ENCODE results near the gene AMPD1.
A peak's percentile ranks its signal among the peaks of the same experiment; 100 is the strongest.

The AMPD1 gene

DNA sequence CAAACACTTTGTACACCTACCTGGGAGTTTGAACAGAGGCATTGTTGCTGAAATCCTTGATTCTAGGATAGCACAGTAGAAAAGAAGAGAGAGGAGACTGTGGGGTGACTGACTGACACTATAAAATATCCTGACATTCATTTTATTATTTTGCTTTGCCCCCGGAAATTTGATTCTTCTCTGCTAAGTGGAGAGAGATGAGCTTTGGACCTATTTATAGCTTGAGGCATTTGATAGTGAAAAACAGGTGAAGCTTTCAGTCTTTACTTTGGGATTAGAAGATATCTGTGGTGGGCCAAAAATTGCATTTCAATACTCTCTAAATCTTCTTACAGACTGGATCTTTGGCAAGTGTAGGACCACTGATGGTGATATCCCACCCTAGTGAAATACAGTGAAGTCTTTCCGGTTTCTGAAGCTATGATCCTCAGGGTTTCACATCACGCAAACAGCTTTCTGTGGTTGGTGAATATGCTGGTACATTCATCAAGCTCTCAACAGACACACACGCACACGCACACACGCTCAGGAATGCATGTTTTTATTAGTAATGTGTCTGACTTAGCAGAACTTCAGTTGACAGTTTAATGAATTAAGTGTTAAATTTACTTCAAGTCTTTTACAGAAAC, at the start of gene AMPD1:
TSS of gene AMPD1 (minus strand) at position 117 of the 629 bp plus-strand sequence. CDS start at position 42, 75 bp downstream.
- no peak for DNase-seq

DNA sequence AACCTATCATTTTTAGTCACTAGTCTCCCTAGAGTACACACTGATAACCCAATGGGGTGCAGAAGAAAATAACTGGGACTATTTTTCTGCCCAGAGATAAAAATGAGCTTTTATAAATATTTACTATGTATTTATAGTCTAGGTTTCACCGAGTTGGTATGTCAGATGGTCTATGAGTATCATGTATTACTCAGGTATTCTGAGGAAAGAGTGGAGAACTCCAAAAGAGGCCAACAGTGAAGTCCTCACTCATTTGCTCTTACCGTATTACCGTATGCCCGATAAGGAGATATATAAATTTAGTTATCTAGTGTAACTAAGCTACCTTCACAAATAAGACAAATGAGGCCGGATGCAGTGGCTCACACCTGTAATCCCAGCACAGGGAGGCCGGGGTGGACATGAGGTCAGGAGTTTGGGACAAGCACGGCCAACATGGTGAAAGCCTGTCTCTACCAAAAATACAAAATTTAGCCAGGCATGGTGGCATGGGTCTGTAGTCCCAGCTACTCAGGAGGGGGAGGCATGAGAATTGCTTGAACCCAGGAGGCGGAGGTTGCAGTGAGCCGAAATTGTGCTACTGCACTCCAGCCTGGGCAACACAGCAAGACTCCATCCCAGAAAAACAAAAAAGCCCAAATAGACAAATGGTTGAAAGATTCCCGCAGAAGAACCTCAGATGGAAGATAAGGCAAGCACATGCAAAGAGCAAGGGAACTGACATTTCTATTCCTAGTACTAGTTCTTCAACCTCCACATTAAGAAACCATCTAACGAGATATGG, 46.8 kb upstream of the AMPD1 start:
- no peak for DNase-seq

DNA sequence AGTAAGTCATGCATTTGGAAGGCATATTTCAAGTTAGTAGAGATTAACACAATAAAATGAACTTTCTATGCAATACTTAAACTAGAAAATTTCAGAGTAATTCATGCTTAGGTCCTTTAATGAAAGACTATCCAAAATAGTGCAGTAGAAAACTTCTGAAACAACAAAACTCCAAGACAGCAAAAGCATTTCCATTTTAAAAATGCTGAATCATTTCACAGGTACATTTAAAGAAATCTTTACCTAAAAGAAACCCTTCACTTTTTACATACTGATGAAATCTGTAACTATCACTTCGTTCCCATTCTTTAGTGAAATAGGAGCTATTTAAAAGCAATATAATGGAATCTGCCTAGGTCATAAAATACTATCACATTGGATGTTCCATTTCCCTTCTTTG, 45.0 kb upstream of the AMPD1 start:
- no peak for DNase-seq

DNA sequence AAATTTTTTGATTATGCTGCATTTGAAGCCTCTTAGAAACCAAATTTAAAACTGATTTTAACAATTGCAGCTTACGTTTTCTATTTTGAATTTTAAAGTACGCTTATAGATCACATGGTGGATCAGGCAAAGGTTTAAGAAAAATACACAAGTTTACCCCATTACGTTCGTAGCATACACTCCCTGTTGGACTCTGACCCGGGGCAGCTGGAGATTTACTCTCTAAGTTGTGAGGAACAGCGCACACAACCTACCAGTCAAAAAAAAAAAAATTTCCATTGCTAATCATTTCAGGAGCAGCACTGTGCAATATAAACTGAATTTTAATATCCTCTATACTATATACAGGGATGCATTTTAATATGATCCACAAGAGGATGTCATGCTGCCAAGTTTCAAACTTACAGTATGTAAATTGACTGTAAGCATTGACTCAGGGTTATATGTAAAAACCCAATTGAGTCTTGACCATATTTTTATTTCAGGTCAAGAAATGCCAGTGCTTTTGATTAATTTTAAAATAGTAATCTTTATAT, 42.0 kb upstream of the AMPD1 start:
- no peak for DNase-seq

DNA sequence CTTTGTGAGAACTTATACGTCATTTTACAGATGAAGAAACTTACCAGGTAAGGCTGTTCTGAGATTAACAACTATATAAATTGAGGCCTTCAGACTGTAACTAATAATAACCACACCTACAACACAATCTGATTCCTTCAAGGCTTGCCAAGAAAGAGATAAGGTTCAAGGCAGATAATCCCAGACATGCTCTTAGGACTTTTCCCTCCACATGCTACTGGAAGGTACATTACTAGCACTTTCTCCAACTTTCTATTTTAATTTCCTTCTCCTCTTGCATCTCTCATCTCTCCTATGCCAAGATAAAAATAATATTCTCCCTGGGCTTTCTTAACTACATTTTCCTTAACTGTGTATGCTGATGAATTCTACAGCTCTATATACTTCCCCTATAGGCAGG, 40.1 kb upstream of the AMPD1 start:
- DNase-seq = no peak

DNA sequence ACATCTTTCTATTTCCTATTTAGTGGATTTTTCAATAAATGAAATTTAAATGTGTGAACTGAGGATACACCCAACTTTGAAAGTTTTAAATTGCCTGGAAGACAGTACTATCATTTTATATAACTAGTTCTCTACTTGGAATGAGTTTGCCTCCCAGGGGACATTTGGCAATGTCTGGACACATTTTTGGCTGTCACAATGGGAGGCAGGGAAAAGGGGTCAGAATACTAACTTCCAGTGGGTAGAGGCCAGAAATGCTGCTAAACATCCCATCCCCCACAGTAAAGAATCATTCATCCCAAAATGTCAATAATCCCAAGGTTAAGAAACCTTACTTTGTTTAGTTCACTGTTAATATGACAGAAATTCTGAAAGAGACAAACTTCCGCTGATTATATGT, 34.4 kb upstream of the AMPD1 start:
- no peak for DNase-seq

DNA sequence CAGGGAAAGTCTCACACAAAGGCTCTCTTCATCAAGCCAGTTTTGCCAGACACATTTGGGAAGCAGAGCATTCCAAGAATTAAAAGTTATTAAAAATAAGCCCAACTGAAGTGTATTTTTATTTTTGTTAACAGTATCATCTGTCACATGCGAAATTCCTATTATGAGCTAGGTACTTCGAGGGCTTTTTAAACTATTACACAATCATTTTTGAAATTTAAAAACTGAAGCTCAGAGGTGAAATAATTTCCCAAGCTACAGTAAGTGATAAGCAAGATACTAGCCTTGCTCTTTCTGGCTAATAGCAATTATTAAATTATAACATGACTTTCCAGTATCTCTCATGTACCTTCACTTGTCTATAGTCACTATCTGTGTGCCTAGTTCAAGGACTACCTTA, 33.2 kb upstream of the AMPD1 start:
- DNase-seq = no peak

DNA sequence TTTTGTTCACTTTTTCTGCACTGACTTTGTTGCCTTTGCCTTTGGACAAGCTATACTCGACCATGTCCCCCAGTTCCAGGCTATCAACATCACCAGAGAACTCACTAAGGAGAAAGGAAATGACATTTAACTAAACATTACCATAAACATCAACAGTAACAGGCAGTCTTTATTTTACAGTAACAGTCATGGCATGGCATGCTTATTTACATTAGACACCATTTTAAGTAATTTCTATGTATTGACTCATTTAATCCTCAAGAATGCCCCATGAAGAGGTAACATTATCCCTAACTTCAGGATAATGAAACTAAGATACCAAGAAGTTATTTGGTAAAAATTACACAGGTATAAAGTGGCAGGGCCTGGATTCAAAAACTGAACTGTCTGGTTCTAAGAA, 29.9 kb upstream of the AMPD1 start:
- no peak for DNase-seq

DNA sequence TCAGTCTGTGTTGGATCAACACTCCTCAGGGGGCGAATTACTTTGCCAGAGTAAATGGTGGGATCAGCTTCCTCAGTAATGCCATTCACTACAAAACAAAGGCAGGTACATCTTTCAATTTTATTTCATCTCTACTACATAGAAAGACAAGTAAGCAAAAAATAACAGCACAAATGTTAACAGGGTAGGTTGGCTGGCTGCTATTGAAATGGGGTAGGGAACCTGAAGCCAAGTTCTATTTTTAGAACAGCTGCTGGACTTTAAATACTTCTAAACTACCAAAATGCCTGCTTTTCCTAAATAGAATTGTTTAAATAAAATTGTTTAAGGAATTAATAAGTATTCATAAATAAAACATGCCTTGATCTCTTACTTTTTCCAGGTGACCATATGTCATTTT, 28.6 kb upstream of the AMPD1 start:
- no peak for DNase-seq

DNA sequence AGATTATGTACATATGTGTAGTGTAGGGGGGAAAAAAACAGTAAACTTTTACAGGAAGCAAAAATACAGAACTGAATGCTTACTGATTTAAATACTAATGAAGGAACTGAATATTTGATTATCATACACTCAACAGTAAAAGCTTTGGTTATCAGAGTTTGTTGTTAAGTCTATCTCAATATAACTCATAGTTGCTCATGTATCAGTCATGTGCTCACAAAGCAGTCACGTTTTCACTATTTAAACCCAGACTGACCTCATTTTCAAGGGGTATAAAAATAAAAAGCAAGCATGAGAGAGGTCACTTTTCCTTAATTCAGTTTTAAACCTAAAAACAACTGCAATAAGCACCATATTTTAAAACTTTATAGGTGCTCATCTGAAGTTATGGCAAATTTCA, 28.1 kb upstream of the AMPD1 start:
- DNase-seq = no peak

DNA sequence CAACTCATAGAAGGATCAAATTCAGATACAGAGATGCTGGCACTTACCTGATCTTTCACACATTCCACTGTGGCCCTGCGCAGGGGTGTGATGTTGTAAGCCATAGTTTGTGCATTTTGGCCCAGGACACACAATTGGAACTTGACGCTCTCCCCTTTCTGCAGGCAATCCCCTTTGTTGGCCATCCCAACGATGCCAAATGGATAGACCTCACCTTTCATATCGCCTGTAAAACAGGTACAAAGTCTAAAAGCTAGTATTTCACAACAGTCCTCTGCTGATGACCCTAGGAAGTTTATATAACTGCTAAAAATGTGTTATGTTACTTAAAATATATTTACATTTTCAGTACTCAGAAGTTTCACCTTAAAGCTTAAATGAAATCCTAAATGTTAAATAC, 25.1 kb upstream of the AMPD1 start:
- DNase-seq = no peak

DNA sequence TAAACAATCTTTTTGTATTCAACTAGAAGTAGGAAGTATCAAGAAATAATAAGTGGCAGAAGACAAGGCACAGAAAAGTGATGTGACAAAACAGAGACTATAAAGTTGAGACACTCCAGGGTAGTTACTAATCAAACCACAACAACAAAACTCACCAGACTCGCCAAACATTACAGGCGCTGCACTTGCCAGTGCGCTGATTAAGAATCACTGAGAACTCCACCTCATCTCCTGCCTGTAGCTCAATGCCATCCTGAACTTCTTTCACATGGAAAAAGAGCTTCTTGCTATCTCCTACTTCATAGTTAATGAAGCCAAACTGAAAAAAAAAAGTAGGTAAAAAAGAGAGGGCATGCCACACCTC, 24.1 kb upstream of the AMPD1 start:
- no peak for DNase-seq

DNA sequence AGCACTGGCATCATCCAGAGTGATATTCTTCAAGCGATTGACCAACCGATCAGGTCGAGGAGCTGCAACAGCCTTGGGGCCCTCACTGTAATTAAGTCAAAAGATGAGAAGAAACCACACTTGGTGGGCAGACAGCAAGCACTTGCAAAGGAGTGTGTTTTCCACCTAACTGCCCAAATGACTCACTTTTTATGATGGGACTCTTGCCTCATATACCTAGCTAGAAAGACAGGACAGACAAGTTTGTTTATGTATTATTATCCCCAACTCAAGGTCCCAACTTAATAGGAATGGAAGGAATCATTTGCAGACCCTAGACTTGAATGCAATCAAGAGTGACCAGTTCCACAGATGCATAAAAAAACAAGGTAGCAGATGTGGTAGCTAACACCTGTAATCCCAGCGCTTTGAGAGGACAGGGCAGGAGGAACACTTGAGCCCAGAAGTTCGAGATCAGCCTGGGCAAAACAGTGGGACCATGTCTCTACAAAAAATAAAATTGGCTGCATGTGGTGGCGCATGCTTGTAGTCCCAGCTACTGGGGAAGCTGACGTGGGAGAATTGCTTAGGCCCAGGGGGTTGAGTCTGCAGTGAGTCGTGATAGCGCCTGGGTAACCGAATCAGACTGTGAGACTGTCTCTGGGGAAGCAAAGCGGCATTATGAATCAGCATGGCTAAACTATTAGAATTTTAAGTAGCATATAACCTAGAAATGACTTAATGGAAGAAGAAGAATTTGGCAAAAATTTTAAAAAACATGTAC, 23.5 kb upstream of the AMPD1 start:
- no peak for DNase-seq

DNA sequence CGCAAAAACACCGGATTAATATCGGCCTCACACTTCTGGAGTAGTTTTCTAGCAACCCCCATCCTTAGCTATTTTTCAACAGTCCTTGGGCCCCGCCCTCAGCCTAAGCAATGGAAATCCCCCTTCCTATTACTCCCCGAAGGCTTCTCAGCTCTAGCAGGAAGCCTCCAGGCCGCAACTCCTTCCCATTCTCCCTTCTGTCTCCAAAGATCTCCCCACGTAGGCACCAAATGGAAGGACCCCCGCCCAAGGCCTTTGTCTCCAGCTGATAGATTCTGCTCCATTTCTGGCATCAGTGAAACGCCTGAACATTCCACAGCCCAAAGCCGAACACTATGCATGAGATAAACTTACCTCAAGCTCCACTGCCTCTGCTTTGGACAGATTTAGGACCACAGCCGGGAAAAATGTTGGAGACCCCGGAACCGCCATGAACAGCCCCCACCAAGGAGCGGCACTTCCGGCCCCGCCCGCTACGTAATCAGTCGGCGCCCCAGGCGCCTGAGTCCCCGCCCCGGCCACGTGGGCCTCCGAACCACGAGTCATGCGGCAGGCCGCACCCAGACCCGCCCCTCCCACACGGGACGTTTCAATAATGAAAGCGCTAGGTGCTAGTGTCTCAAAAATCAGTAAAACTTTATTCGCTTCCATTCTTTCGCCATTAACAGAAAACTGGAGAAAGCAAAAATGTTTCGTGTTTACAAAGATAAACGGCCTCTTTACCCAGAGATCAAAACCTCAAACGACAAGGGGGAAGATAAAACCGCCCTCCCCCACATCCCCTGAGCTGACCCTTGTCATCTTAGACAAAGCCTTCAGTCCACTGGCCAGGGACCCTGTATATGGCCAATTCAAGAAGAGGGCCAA, 21.2 kb upstream of the AMPD1 start, which contains the start of gene NRAS:
TSS of gene NRAS (minus strand) at position 468 of the 867 bp plus-strand sequence. CDS start 611 bp downstream, outside the sequence.
- DNase-seq = peak; percentile 74

DNA sequence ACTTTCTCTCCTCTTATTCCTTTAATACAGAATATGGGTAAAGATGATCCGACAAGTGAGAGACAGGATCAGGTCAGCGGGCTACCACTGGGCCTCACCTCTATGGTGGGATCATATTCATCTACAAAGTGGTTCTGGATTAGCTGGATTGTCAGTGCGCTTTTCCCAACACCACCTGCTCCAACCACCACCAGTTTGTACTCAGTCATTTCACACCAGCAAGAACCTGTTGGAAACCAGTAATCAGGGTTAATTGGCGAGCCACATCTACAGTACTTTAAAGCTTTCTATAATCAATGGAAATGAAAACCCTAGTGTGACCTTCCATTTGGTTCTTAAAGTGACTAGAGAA, 20.6 kb upstream of the AMPD1 start:
- DNase-seq = no peak

DNA sequence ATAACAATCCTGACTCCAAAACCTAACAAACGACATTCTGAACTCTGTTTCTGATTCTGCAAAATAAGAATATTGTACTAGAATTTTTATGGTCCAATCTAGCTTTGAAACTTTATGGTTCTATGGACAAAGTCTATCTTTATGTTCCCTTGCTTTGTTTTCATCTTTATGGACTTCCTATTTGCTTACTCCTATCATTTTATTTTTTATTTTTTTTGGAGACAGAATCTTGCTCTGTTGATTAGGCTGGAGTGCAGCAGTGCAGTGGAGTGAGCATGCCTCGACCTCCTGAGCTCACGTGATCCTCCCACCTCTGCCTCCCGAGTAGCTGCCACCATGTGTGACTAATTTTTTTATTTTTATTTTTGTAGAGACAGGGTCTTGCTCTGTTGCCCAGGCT, 17.6 kb upstream of the AMPD1 start:
- DNase-seq = no peak

DNA sequence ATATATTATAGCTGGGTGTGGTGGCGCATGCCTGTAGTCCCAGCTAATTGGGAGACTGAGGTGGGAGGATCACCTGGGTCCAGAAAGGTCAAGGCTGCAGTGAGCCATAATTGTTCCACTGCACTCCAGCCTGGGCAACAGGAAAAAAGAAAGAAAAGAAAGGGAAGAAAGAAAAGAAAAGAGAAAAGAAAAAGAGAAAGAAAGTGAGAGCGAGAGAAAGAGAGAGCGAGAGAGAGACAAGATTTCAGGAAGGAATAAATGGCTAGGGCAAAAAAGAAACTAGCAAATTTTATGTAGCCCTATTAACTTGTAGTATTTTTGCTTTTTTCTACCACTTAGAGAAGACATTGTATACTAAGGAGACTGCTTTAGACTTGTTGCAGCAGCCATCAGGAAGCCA, 15.0 kb upstream of the AMPD1 start:
- no peak for DNase-seq

DNA sequence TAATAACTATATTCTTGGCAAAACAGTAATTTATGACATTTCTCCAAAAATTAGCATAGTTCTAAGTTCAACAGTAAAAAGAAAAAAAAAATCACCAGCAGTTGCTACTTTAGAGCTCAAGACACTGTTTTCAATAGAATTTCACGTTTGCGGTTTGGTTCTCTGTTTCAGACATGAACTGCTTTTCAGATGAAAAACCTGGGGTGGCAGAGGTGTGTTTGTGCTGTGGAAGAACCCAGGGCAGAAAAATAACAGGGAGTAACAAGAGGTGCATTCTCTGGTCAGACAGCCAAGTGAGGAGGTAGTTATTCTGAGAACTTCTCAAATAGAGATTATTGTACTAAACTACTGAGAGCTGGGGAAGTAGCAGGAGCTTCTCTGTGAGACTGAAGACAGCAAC, 12.3 kb upstream of the AMPD1 start:
- DNase-seq = no peak

DNA sequence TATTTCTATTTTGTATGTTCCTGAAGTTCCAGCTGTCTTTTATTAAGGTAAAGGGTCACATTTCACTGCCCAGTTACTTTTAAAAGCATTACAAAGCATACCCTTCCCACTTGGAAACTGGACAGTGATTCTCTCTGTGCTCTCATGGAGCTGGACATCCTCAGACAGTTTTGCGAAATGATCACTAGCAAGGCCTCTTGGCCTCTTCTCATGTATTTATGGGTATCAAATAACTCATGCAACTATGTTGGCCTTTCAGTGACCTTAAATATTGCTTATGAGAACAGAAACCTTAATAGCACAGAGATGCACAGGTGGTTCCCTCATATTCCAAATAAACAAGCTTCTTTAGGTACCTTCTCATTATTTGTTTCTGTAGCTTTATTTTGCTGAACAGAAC, 7.9 kb upstream of the AMPD1 start:
- no peak for DNase-seq

DNA sequence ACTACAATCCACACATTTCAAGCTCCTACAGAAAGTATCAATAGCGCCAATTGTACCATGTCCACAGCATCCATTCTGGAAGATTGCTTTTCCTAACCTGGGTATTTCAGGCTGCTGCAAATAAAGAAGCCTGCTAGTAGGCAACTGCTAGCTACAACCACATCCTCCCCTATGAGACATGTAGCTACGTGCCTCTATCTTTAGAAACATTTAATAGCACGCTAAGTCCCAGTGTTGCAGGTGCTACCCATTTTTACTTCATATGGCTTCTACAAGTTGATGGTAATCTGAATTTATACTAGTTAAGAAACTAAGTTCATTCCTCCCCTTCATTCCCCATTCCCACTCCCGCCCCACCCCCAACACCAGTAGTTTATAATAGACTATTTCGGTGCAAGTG, 7.4 kb upstream of the AMPD1 start:
- no peak for DNase-seq

DNA sequence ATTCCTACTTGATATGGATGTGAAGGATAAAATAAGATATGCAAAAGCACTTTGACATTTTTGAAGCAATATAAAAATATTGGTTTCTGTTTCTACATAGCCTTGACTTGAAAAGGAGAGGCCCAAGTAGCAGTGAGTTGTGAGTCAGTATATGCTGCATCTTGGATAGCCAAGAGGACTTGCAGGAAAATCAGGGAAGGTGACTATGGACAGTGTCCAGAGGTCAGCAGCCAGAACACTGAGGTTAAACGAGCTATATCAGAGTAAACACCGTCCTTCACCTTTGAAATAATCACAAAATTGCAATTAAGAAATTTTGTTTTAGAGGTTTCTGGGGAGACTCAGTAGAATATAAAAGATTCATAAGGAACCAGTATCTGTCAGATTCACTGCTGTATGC, 6.6 kb upstream of the AMPD1 start:
- no peak for DNase-seq

DNA sequence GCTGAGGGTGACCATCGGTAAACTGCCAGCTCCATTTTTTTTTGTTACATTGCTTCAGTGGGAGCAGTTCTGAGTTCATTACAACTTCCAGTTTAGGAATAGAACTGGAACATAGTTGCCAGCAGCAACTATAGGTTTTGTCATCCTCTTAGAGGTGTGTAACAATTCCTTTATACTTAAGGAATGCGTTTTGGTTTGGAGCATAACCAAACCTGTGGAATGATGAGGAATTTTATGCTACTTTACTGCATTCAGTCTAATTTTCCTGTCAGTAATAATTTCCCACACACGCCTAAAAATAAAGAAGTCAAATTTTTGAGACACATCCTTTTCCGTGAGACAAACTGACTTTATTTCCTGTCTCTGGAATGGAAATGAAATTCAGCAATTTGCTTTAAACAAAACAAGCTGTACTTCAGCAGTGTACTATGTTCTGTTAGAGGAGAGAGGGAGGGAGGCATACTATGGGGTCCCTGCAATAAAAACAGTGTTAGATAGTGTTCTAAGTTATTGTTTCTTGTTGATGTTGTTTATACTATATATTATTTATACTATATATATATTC, 4.8 kb upstream of the AMPD1 start:
- no peak for DNase-seq

DNA sequence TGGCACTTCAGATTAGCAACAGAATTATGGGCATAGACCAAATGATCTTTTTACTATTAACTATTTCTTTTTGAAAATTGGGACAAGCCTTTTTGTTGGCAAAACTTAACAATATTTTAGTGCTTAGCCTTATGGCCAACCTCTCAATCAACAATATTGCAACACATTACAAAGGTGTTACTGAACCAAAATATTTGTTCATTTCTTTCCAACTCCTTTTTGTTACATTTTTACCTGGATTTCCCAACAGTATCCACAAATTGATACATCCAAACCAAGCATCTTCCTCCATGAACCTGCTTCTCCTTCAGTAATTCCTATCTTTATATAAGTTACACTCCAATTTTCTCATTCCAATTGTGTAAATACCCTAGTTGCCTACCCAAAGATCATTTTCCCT, 1.5 kb upstream of the AMPD1 start:
- DNase-seq = no peak

Measured in NCI-H2029 (cell line).